GM18907 (cell line): ENCODE results near the gene KATNAL1.

Source experiments
- ATAC-seq: cut with Tn5 transposase; IDR thresholded peaks from one replicate; pipeline ENCODE4 v1.9.1; 2021; ENCODE audit warnings: mild to moderate bottlenecking, moderate library complexity; ENCODE audit not compliant: unreplicated experiment

The KATNAL1 gene

GRCh38 chr13:30169442-30169841, 137.9 kb downstream of the KATNAL1 start:
- no peak for ATAC-seq

GRCh38 chr13:30165796-30166195, 141.6 kb downstream of the KATNAL1 start:
- ATAC-seq, result no peak

GRCh38 chr13:30165071-30165470, 142.3 kb downstream of the KATNAL1 start:
- no peak for ATAC-seq

- ATAC-seq, result no peak
Observed at GRCh38 chr13:30164146-30164545, 143.2 kb downstream of the KATNAL1 start.

GRCh38 chr13:30163441-30163840, 143.9 kb downstream of the KATNAL1 start:
- no peak for ATAC-seq

GRCh38 chr13:30159446-30159839, 147.9 kb downstream of the KATNAL1 start:
- ATAC-seq, result no peak

GRCh38 chr13:30158774-30159445, 148.4 kb downstream of the KATNAL1 start:
- ATAC-seq, result no peak

GRCh38 chr13:30157616-30157993, 149.7 kb downstream of the KATNAL1 start:
- no peak for ATAC-seq

GRCh38 chr13:30156826-30157615, 150.3 kb downstream of the KATNAL1 start:
- ATAC-seq, result no peak

- ATAC-seq, result no peak
Observed at GRCh38 chr13:30156270-30156669, 151.1 kb downstream of the KATNAL1 start.

GRCh38 chr13:30154931-30155330, 152.4 kb downstream of the KATNAL1 start:
- ATAC-seq, result no peak

GRCh38 chr13:30154531-30154930, 152.8 kb downstream of the KATNAL1 start:
- no peak for ATAC-seq

GRCh38 chr13:30153545-30154426, 153.6 kb downstream of the KATNAL1 start:
- no peak for ATAC-seq
